HepG2 (cell line): ENCODE measurements around the gene IAH1. TPM values are rescaled to one million over a fixed set of nuclear protein-coding genes. Genes with fewer than 3 reads are reported as not detected.

ENCODE experiments used
- DMTF1 ChIP-seq: sonication (generic); formaldehyde crosslinking; IDR thresholded peaks from 2 replicates; pipeline ENCODE4 v1.4.0; 2020; ENCODE audit warnings: mild to moderate bottlenecking, missing genetic modification reagents
- ETV6 ChIP-seq: sonication (generic); formaldehyde crosslinking; conservative IDR thresholded peaks from 2 replicates; pipeline ENCODE4 v1.4.0; 2020; ENCODE audit warnings: missing genetic modification reagents
- FOXP1 ChIP-seq, 2 experiments: fragments of 450-650 bp in 1 of 2; IDR thresholded peaks; 2 replicates each; pipeline ENCODE4 v1.6.1; 2017 to 2018; ENCODE audit warnings: antibody characterized with exemption in 1 of 2
- HCFC1 ChIP-seq: fragments of 150-350 bp; IDR thresholded peaks from 2 replicates; pipeline ENCODE4 v1.6.1; 2014; ENCODE audit warnings: low read depth, low read length
- HINFP ChIP-seq: sonication (generic); formaldehyde crosslinking; IDR thresholded peaks from 2 replicates; pipeline ENCODE4 v1.4.0; 2020; ENCODE audit warnings: low read depth, mild to moderate bottlenecking, missing genetic modification reagents
- JUNB ChIP-seq: sonication (generic); formaldehyde crosslinking; IDR thresholded peaks from 2 replicates; pipeline ENCODE4 v1.8.0; 2022; ENCODE audit warnings: missing genetic modification reagents, mild to moderate bottlenecking, borderline replicate concordance
- MTF1 ChIP-seq: sonication (generic); formaldehyde crosslinking; IDR thresholded peaks from 2 replicates; pipeline ENCODE4 v1.5.0; 2020; ENCODE audit warnings: missing genetic modification reagents
- NAIF1 ChIP-seq: sonication (generic); formaldehyde crosslinking; IDR thresholded peaks from 2 replicates; pipeline ENCODE4 v1.5.0; 2020; ENCODE audit warnings: mild to moderate bottlenecking, missing genetic modification reagents, borderline replicate concordance
- NFKBIZ ChIP-seq: IDR thresholded peaks from 2 replicates; pipeline ENCODE4 v1.6.1; 2018; ENCODE audit warnings: missing genetic modification reagents, missing compliant biosample characterization
- POLR2AphosphoS2 ChIP-seq: IDR thresholded peaks from 2 replicates; pipeline ENCODE4 v1.6.1; 2011; ENCODE audit warnings: low read depth, low read length, improper control_type of control experiment
- RBFOX2 ChIP-seq: fragments of 200-400 bp; formaldehyde crosslinking; IDR thresholded peaks from 2 replicates; pipeline ENCODE4 v1.6.1; 2017; ENCODE audit warnings: low read depth, mild to moderate bottlenecking, low read length
- SAP130 ChIP-seq: IDR thresholded peaks from 2 replicates; pipeline ENCODE4 v1.6.1; 2016; ENCODE audit warnings: low read depth
- SMC3 ChIP-seq: IDR thresholded peaks from 2 replicates; pipeline ENCODE4 v1.6.1; 2011; ENCODE audit warnings: low read length, improper control_type of control experiment
- TARDBP ChIP-seq: sonication (generic); formaldehyde crosslinking; IDR thresholded peaks from 2 replicates; pipeline ENCODE4 v1.8.0; 2022; ENCODE audit warnings: mild to moderate bottlenecking, missing genetic modification reagents
- U2AF2 ChIP-seq: fragments of 200-400 bp; formaldehyde crosslinking; IDR thresholded peaks from 2 replicates; pipeline ENCODE4 v1.6.1; 2017; ENCODE audit warnings: low read depth, mild to moderate bottlenecking, low read length
- ZBTB46 ChIP-seq: sonication (generic); formaldehyde crosslinking; IDR thresholded peaks from 2 replicates; pipeline ENCODE4 v1.4.0; 2020; ENCODE audit warnings: mild to moderate bottlenecking, missing genetic modification reagents, borderline replicate concordance
- ZKSCAN1 ChIP-seq: fragments of 150-350 bp; IDR thresholded peaks from 2 replicates; pipeline ENCODE4 v1.6.1; 2014; ENCODE audit warnings: low read length
- ZNF24 ChIP-seq: fragments of 450-650 bp; IDR thresholded peaks from 2 replicates; pipeline ENCODE4 v1.6.1; 2017; ENCODE audit warnings: antibody characterized with exemption, mild to moderate bottlenecking
- ZNF264 ChIP-seq: sonication (generic); formaldehyde crosslinking; IDR thresholded peaks from 2 replicates; pipeline ENCODE4 v1.4.0; 2020; ENCODE audit warnings: missing genetic modification reagents
- ZNF724P ChIP-seq: sonication (generic); formaldehyde crosslinking; IDR thresholded peaks from 2 replicates; pipeline ENCODE4 v1.8.0; 2022; ENCODE audit warnings: missing genetic modification reagents, borderline replicate concordance
- ZNF770 ChIP-seq: sonication (generic); formaldehyde crosslinking; IDR thresholded peaks from 2 replicates; pipeline ENCODE4 v1.5.0; 2020; ENCODE audit warnings: mild to moderate bottlenecking, missing genetic modification reagents
- polyA plus RNA-seq, 8 experiments: library from polyadenylated mRNA; depleted of rRNA in 3 of 8; stranded (reverse) in 7 of 8; unstranded in 1 of 8; fragments of >200 nt; fragmentation: Illumina TruSeq in 4 of 8; extraction: Trizol in 4 of 8; gene quantifications; 2 replicates each; pipeline versions ENCODE4 v1.2.1 to v1.2.3, GENCODE V29; 2011 to 2016; ENCODE audit warnings: low read depth in 4 of 8, missing spikeins in 1 of 8, mixed read lengths in 1 of 8; ENCODE audit not compliant: insufficient read depth in 1 of 8
- total RNA-seq, 5 experiments: library from RNA; depleted of rRNA; stranded (reverse); fragments of >200 nt; fragmentation: Illumina TruSeq; extraction: Trizol; gene quantifications; 2 replicates each; pipeline ENCODE4 v1.2.3, GENCODE V29; 2016; ENCODE audit warnings: low read depth in 1 of 5
- TF ChIP-seq, protein P1 (sequence below): sonication (generic); formaldehyde crosslinking; IDR thresholded peaks from 2 replicates; pipeline ENCODE4 v1.4.0; 2020; ENCODE audit warnings: missing genetic modification reagents

IAH1 gene
- total and polyA plus RNA-seq, 2 of the 13 experiments (the other 11 are each of a cell fraction or from before 2014, with no cell fraction given), result 43.6 to 44.4 TPM

GRCh38 chr2:9474361-9475057 lies at the start of gene IAH1 (continued):
- no peak for TF ChIP-seq ZBTB46 (CRISPR knock-in tag)
- no peak for TF ChIP-seq ZKSCAN1
- TF ChIP-seq ZNF724P (CRISPR knock-in tag), result no peak
- no peak for TF ChIP-seq MTF1 (CRISPR knock-in tag)
- no peak for TF ChIP-seq POLR2AphosphoS2
- no peak for TF ChIP-seq ETV6
- TF ChIP-seq NFKBIZ (CRISPR knock-in tag), result no peak
- TF ChIP-seq RBFOX2, result peak; percentile 80
- no peak for TF ChIP-seq SMC3
- no peak for TF ChIP-seq DMTF1 (CRISPR knock-in tag)
- TF ChIP-seq, protein P1, sequence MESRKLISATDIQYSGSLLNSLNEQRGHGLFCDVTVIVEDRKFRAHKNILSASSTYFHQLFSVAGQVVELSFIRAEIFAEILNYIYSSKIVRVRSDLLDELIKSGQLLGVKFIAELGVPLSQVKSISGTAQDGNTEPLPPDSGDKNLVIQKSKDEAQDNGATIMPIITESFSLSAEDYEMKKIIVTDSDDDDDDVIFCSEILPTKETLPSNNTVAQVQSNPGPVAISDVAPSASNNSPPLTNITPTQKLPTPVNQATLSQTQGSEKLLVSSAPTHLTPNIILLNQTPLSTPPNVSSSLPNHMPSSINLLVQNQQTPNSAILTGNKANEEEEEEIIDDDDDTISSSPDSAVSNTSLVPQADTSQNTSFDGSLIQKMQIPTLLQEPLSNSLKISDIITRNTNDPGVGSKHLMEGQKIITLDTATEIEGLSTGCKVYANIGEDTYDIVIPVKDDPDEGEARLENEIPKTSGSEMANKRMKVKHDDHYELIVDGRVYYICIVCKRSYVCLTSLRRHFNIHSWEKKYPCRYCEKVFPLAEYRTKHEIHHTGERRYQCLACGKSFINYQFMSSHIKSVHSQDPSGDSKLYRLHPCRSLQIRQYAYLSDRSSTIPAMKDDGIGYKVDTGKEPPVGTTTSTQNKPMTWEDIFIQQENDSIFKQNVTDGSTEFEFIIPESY (CRISPR knock-in tag), result no peak
- TF ChIP-seq HCFC1, result no peak
- no peak for TF ChIP-seq ZNF24
- no peak for TF ChIP-seq FOXP1 (IDR thresholded peaks at IDR 0.05)
- TF ChIP-seq FOXP1 (CRISPR knock-in tag; IDR thresholded peaks at IDR 0.05), result no peak
- no peak for TF ChIP-seq JUNB (CRISPR knock-in tag)
- TF ChIP-seq SAP130 (CRISPR knock-in tag), result peak; percentile 25
- peak; percentile 82 for TF ChIP-seq ZNF770 (CRISPR knock-in tag)
- TF ChIP-seq TARDBP (CRISPR knock-in tag), result no peak
- no peak for TF ChIP-seq HINFP (CRISPR knock-in tag)
- TF ChIP-seq U2AF2, result no peak
- no peak for TF ChIP-seq NAIF1 (CRISPR knock-in tag)
- TF ChIP-seq ZNF264 (CRISPR knock-in tag), result no peak
